GM12878 (cell line): Measurements from ENCODE around the gene UBASH3B. TPM values are rescaled to one million over a fixed set of nuclear protein-coding genes. Genes with fewer than 3 reads are reported as not detected.

Source experiments
- ATAC-seq: fragments of 200-7000 bp; cut with Tn5 transposase; 3 replicates; pipeline ENCODE4 v1.9.1; 2020; ENCODE audit warnings: mild to moderate bottlenecking, moderate library complexity
- BruUV-seq: library from RNA; stranded (reverse); fragments of 400-500 nt; replicated peaks from 2 replicates; lab custom pipeline; 2021; lab: Mats Ljungman, UMichigan
- CTCF ChIA-PET: fragments of 300-600 bp; sonication (Branson Sonifier 250); formaldehyde crosslinking; extraction: SDS; loops from one replicate; lab custom pipeline; 2021; ENCODE audit warnings: inconsistent platforms; lab: Yijun Ruan, JAX
- POLR2A ChIA-PET: fragments of 350-600 bp; formaldehyde crosslinking; extraction: SDS; loops from one replicate; lab custom pipeline; 2021; ENCODE audit warnings: inconsistent platforms; lab: Charles Lee
- RAD21 ChIA-PET: fragments of 300-600 bp; sonication (Branson Sonifier 250); formaldehyde crosslinking; loops from one replicate; lab custom pipeline; 2023; ENCODE audit warnings: antibody characterized with exemption; ENCODE audit not compliant: unreplicated experiment; lab: Charles Lee
- SMC1A ChIA-PET: fragments of 300-600 bp; sonication (Branson Sonifier 250); formaldehyde crosslinking; loops from one replicate; lab custom pipeline; 2023; ENCODE audit not compliant: unreplicated experiment, uncharacterized antibody; lab: Charles Lee
- DNase-seq: peaks from one replicate; pipeline ENCODE4 v3.0.0-alpha.2; 2011; ENCODE audit warnings: low read depth, low spot score
- FAIRE-seq: peaks from 3 replicates; lab custom pipeline; 2011; peaks lifted over from hg19 to GRCh38; lab: Jason Lieb, UNC
- H2AFZ ChIP-seq: 2 replicates; pipeline ENCODE4 v1.6.0; 2011; ENCODE audit warnings: low read depth, low read length, control low read depth; ENCODE audit not compliant: control insufficient read depth
- H3K27ac ChIP-seq: 2 replicates; pipeline ENCODE4 v1.5.1; 2011; ENCODE audit warnings: control low read depth; ENCODE audit not compliant: control insufficient read depth, insufficient read depth
- H3K27me3 ChIP-seq, 2 experiments: replicated peaks in 1 of 2; 2 replicates each; pipeline versions ENCODE4 v1.6.0 to v1.6.1; 2011; ENCODE audit warnings: low read length in 1 of 2; ENCODE audit not compliant: control insufficient read depth in 2 of 2, insufficient read depth in 2 of 2
- H3K36me3 ChIP-seq, 2 experiments: 2 replicates each; pipeline ENCODE4 v1.5.1; 2011; ENCODE audit warnings: low read length in 1 of 2; ENCODE audit not compliant: control insufficient read depth in 2 of 2, insufficient read depth in 2 of 2
- H3K4me1 ChIP-seq: 2 replicates; pipeline ENCODE4 v1.6.1; 2011; ENCODE audit warnings: mild to moderate bottlenecking, low read length, moderate library complexity, mixed read lengths; ENCODE audit not compliant: control insufficient read depth, insufficient read depth
- H3K4me2 ChIP-seq: 2 replicates; pipeline ENCODE4 v1.6.0; 2011; ENCODE audit warnings: control low read depth; ENCODE audit not compliant: control insufficient read depth, insufficient read depth
- H3K4me3 ChIP-seq: fragments of 200-600 bp; sonication (generic); 2 replicates; pipeline ENCODE4 v1.5.1; 2016
- H3K79me2 ChIP-seq: 2 replicates; pipeline ENCODE4 v1.6.0; 2011; ENCODE audit warnings: low read length; ENCODE audit not compliant: control insufficient read depth, insufficient read depth
- H3K9ac ChIP-seq: 2 replicates; pipeline ENCODE4 v1.8.0; 2011; ENCODE audit warnings: low read length, control low read depth, mixed read lengths; ENCODE audit not compliant: control insufficient read depth, insufficient read depth
- H3K9me3 ChIP-seq: replicated peaks from 3 replicates; pipeline ENCODE4 v1.5.1; 2011; ENCODE audit warnings: mild to moderate bottlenecking, low read length; ENCODE audit not compliant: control insufficient read depth, insufficient read depth
- H4K20me1 ChIP-seq: 2 replicates; pipeline ENCODE4 v1.6.0; 2011; ENCODE audit not compliant: control insufficient read depth, insufficient read depth
- ATF2 ChIP-seq: IDR thresholded peaks from 2 replicates; pipeline ENCODE4 v1.6.1; 2012; ENCODE audit warnings: low read length, inconsistent platforms
- ATF3 ChIP-seq: IDR thresholded peaks from 2 replicates; pipeline ENCODE4 v1.6.1; 2011; ENCODE audit warnings: low read depth, mild to moderate bottlenecking, low read length, moderate library complexity, borderline replicate concordance; ENCODE audit errors: extremely low read depth
- CREB1 ChIP-seq: IDR thresholded peaks from 2 replicates; pipeline ENCODE4 v1.6.1; 2012; ENCODE audit warnings: low read depth, mild to moderate bottlenecking, inconsistent platforms
- CTCF ChIP-seq, 3 experiments: IDR thresholded peaks in 2 of 3; conservative IDR thresholded peaks in 1 of 3; 2 replicates each; pipeline ENCODE4 v1.5.1; 2011; ENCODE audit warnings: low read depth in 3 of 3, low read length in 3 of 3, mild to moderate bottlenecking in 3 of 3, control low read depth in 2 of 3, moderate library complexity in 2 of 3, inconsistent platforms in 1 of 3, mixed read lengths in 1 of 3; ENCODE audit not compliant: control insufficient read depth in 2 of 3, insufficient read depth in 1 of 3; ENCODE audit errors: extremely low read depth in 1 of 3
- JUNB ChIP-seq: IDR thresholded peaks from 2 replicates; pipeline ENCODE4 v1.6.1; 2016; ENCODE audit warnings: antibody characterized with exemption, mild to moderate bottlenecking
- NFYB ChIP-seq: IDR thresholded peaks from 2 replicates; pipeline ENCODE4 v1.6.1; 2011; ENCODE audit warnings: low read depth, mild to moderate bottlenecking, low read length, improper control_type of control experiment, moderate library complexity; ENCODE audit not compliant: insufficient read depth
- NRF1 ChIP-seq: conservative IDR thresholded peaks from 2 replicates; pipeline ENCODE4 v1.6.1; 2011; ENCODE audit warnings: mild to moderate bottlenecking, low read depth, low read length, improper control_type of control experiment
- RUNX3 ChIP-seq: IDR thresholded peaks from 2 replicates; pipeline ENCODE4 v1.6.1; 2012; ENCODE audit warnings: low read length, inconsistent platforms
- SMAD1 ChIP-seq: fragments of 450-650 bp; IDR thresholded peaks from 2 replicates; pipeline ENCODE4 v1.6.1; 2018; ENCODE audit warnings: mild to moderate bottlenecking, low read depth; ENCODE audit not compliant: partially characterized antibody
- SMAD5 ChIP-seq: IDR thresholded peaks from 2 replicates; pipeline ENCODE4 v1.6.1; 2016; ENCODE audit warnings: antibody characterized with exemption, low read depth
- SREBF1 ChIP-seq: IDR thresholded peaks from 2 replicates; pipeline ENCODE4 v1.6.1; 2012; ENCODE audit warnings: mild to moderate bottlenecking, low read length
- SUPT20H ChIP-seq: IDR thresholded peaks from 2 replicates; pipeline ENCODE4 v1.6.1; 2011; ENCODE audit warnings: low read depth, mild to moderate bottlenecking, low read length, moderate library complexity, borderline replicate concordance; ENCODE audit not compliant: control insufficient read depth
- WRNIP1 ChIP-seq: IDR thresholded peaks from 2 replicates; pipeline ENCODE4 v1.6.1; 2011; ENCODE audit warnings: low read depth, low read length, improper control_type of control experiment, borderline replicate concordance
- WGBS: methylation state at CpG from one replicate; pipeline ENCODE4 v1.1.6; 2016; ENCODE audit warnings: low lambda C conversion rate; ENCODE audit not compliant: insufficient replicate concordance, insufficient coverage; ENCODE audit errors: missing lambda C conversion rate; 5-methylcytosine and 5-hydroxymethylcytosine counted together
- in situ Hi-C: fragments of 300-500 bp; cut with MboI; formaldehyde crosslinking; loops from 9 replicates; pipeline ENCODE4 v1.14.3; 2018; ENCODE audit warnings: mixed read lengths
- intact Hi-C: fragments of 100-400 bp; cut with micrococcal nuclease; formaldehyde crosslinking; loops from one replicate; pipeline ENCODE4 v1.14.2; 2022; ENCODE audit not compliant: unreplicated experiment
- polyA plus RNA-seq, 11 experiments: library from polyadenylated mRNA; depleted of rRNA in 4 of 11; unstranded in 6 of 11; stranded (reverse) in 5 of 11; fragments of >200 nt; fragmentation: Nextera tagmentation in 4 of 11; fragmentation: Illumina TruSeq in 1 of 11; extraction: Ambion mirVana in 4 of 11; extraction: Trizol in 1 of 11; gene quantifications; 1 replicate in 1 of 11; 2 replicates in 10 of 11; pipeline versions ENCODE4 v1.2.1 to v1.2.3, GENCODE V29; 2011 to 2016; ENCODE audit warnings: inconsistent platforms in 2 of 11, missing spikeins in 2 of 11, low read depth in 1 of 11
- total RNA-seq, 4 experiments: library from RNA; depleted of rRNA in 3 of 4; stranded (reverse); fragments of >200 nt in 3 of 4; fragmentation: Illumina TruSeq in 1 of 4; extraction: Trizol in 1 of 4; gene quantifications; 2 replicates each; pipeline versions ENCODE4 v1.2.1 to v1.2.3, GENCODE V29; 2013 to 2021
- TF ChIP-seq, protein P1 (sequence below): fragments of 450-650 bp; IDR thresholded peaks from 2 replicates; pipeline ENCODE4 v1.6.1; 2017; ENCODE audit warnings: low read depth, mild to moderate bottlenecking, moderate library complexity

The UBASH3B gene
- total and polyA plus RNA-seq, 10 of the 15 experiments (the other 5 are each of a cell fraction or from before 2014, with no cell fraction given), result 0.18 to 3.3 (median 0.57) TPM

DNA sequence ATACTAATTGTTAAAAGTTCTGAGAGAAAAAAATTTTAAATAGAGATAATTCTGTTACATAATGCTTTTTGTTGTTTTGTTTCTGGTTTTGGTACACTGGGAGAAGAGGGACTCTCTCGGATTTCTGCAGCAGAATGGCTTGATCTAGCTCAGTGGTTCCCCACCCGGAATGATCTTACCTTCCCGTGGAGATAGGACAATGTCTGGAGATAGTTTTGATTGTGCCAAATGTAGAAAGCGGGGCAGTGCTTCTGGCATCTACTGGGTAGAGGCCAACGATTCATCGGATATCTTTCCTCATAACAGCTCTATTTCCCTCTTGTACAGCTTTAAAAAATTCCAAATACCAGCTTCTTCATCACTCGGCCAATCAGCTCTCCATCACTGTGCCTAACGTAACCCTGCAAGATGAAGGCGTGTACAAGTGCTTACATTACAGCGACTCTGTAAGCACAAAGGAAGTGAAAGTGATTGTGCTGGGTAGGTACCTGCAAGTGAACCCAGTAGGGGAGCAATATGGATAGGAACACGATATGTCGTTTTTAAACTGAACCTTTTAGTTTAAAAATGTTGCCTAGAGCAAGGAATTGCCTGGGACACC is 195.9 kb downstream of the UBASH3B start:
- 31% methylated on average over 12 of the region's 12 CpGs for WGBS
- H3K4me2 ChIP-seq, result peak overlapping the region; percentile 36
- CTCF ChIA-PET, result interaction anchor here (0.7 to 31.9 kb wide), 21 partner anchors 7 to 1279 kb away, joined by 3 to 869 read pairs (median 43); partner anchors contain the start of genes CRTAM and HSPA8
- no peaks in the 10 kb centered on the region for H3K27me3 ChIP-seq
- H3K4me3 ChIP-seq, result peak overlapping the region; percentile 42; the same call in 1 of the 2 replicates
- POLR2A ChIA-PET, result interaction anchor here (0.6 to 4.5 kb wide), 18 partner anchors 12 to 218 kb away, joined by 3 to 34 read pairs (median 4); partner anchors contain the start of genes CRTAM and HSPA8
- peak; percentile 82 for ATAC-seq
- SMC1A ChIA-PET, result interaction anchor here (0.6 to 21.9 kb wide), 22 partner anchors 8 to 271 kb away, joined by 3 to 485 read pairs (median 16); partner anchors contain the start of gene CRTAM
- H4K20me1 ChIP-seq, result no peaks in the 10 kb centered on the region
- RAD21 ChIA-PET, result interaction anchor here (0.6 to 11.7 kb wide), 26 partner anchors 8 to 273 kb away, joined by 3 to 293 read pairs (median 7); partner anchors contain the start of gene CRTAM
- peak overlapping the region; percentile 68 for H2AFZ ChIP-seq
- in situ Hi-C loops (loop anchor here (5.0 kb wide), 1 partner anchor 54 kb away; no protein-coding TSS in a partner anchor), intact Hi-C loops (no loop called here)
- FAIRE-seq, result no peak
- H3K79me2 ChIP-seq, result no peaks in the 10 kb centered on the region
- H3K4me1 ChIP-seq, result peaks cover 14% of the 10 kb centered on the region
- no peaks in the 10 kb centered on the region for H3K36me3 ChIP-seq
- BruUV-seq, result no TSS peak
- H3K9ac ChIP-seq, result no peak overlapping the region
- H3K9me3 ChIP-seq, result no peaks in the 10 kb centered on the region
- no peak for DNase-seq
- H3K27ac ChIP-seq, result no peak overlapping the region
- TF ChIP-seq NFYB (0 out of 2 replicates have a peak, but pooled peaks have one; percentile 27), WRNIP1 (no peak), CREB1 (0 out of 2 replicates have a peak, but pooled peaks have one; percentile 29), NRF1 (no peak), ATF3 (no peak), SMAD5 (no peak), SUPT20H (no peak), CTCF (IDR thresholded peaks at IDR 0.05 in 2 of 3, conservative IDR thresholded peaks at IDR 0.05 in 1 of 3; ENCODE audit: control insufficient read depth in 2 of 3, extremely low read depth in 1 of 3, insufficient read depth in 1 of 3, low read depth in 3 of 3, low read length in 3 of 3) (no peak), ATF2 (no peak), SREBF1 (no peak), JUNB (no peak), SMAD1 (no peak), RUNX3 (no peak)
- TF ChIP-seq, protein P1, sequence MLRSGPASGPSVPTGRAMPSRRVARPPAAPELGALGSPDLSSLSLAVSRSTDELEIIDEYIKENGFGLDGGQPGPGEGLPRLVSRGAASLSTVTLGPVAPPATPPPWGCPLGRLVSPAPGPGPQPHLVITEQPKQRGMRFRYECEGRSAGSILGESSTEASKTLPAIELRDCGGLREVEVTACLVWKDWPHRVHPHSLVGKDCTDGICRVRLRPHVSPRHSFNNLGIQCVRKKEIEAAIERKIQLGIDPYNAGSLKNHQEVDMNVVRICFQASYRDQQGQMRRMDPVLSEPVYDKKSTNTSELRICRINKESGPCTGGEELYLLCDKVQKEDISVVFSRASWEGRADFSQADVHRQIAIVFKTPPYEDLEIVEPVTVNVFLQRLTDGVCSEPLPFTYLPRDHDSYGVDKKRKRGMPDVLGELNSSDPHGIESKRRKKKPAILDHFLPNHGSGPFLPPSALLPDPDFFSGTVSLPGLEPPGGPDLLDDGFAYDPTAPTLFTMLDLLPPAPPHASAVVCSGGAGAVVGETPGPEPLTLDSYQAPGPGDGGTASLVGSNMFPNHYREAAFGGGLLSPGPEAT, result no peak
